Measurements from ENCODE around the gene PCDH11Y.
"Not testable (repeated sequence)": the region's sequence is repeated elsewhere in the genome, so short reads cannot be mapped to it uniquely, and the experiment has no call there.

The PCDH11Y gene

DNA sequence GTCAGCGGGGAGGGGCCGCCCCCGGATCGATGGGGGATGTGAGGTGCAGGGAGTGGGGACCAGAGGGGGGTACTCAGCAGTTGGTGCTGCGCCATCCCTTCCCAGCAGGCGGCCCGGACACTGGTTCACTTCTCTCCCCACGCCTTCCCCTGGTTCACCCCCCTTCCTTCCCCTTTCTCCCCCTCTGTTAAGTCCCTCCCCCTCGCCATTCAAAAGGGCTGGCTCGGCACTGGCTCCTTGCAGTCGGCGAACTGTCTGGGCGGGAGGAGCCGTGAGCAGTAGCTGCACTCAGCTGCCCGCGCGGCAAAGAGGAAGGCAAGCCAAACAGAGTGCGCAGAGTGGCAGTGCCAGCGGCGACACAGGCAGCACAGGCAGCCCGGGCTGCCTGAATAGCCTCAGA lies at the start of gene PCDH11Y:
Gene PCDH11Y, plus strand, starts transcription at position 240 of the 400 bp plus-strand sequence. CDS start 56,804 bp downstream, outside the sequence.
- DNase-seq (ENCODE audit: low read depth) = not testable (repeated sequence)

DNA sequence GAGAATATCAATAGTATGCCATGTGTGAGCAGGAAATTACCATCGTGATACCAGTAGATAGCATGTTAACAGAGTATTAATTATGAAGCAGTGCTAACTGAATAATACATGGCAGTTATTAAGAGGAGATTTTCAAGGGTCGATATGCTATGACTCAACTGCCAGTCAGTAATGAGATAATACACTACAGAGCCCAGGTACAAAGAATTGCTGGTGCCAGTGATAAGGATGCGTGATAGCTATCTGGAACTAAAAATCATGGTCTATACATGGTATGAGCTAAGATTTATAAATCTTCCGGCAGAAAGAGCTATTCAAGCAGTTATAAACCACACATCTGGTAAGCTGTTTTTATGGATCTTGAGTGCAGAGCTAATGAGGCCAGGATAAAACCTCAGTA lies 32.2 kb upstream of the PCDH11Y start:
- DNase-seq (ENCODE audit: low read depth) = not testable (repeated sequence)

- DNase-seq (ENCODE audit: low read depth) = not testable (repeated sequence)
These were observed 8.2 kb upstream of the PCDH11Y start for GRCh38 chrY:4991743-4992400.

DNA sequence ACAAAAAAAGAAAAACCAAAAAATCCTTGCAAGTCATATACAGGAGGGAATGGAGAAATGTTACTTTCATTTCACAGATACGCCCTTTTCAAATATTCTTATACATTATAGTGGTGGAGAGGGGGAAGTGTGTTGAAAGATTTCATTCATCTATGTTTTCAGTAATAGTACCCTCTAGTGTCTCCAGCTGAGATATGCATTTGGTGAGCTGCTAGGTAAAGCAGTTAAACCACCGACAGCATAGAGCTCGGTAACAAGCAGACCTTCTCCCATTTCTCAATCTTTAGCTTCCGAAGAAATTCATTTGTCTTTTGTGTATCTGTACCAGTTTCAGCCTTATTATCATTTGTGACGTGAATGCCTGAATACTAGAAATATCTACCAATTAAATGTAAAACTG lies 5.2 kb upstream of the PCDH11Y start:
- DNase-seq (ENCODE audit: low read depth) = not testable (repeated sequence)

GRCh38 chrY:5002476-5003184 lies 2.5 kb downstream of the PCDH11Y start:
- DNase-seq (ENCODE audit: low read depth) = not testable (repeated sequence)

DNA sequence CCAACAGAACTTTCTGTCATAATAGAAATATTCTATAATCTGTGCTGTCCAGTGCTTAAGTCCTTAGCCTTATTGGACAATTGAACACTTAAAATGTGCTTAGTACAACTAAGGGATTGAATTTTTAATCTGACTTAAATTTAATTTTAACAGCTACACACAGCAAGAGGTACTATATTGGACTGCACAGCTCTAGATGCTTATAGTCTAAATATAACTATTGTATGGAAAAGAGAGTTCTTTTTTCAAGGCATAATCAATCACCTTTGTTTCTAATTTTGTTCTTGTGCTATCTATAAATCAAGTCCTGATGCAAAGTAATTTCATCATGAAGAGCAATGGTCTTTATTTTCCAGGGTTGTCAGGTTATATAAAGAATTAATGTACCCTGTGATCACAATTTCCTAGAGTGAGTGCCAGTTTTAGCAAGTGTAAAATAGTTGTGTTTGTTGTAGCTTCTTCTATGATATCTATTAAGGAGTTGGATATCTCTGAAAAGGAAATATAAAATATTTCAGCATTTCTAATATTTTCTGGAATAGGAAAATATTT lies 39.0 kb downstream of the PCDH11Y start:
- DNase-seq (ENCODE audit: low read depth) = not testable (repeated sequence)

DNA sequence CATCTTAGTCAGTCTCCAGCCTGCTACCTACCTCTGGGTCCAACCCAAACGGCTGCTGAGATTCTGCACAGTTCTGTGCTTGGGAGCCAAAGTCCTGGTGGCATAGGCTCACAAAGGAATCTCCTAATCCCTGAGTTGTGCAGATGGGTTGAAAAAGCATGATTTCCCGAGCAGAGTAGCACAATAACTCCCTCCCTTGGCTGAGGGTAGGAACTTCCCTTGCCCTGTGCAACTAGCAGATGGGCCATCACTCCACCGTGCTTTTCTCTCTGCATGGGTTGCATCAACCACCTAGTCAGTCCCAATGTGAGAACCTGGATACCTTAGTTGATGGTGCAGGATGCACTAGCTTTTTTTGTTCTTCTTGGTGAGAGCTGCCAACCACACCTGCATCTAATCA lies 82.9 kb downstream of the PCDH11Y start:
- not testable (repeated sequence) for DNase-seq (ENCODE audit: low read depth)

- DNase-seq (ENCODE audit: low read depth) = not testable (repeated sequence)
These were observed 182.9 kb downstream of the PCDH11Y start for GRCh38 chrY:5182998-5183397.

DNA sequence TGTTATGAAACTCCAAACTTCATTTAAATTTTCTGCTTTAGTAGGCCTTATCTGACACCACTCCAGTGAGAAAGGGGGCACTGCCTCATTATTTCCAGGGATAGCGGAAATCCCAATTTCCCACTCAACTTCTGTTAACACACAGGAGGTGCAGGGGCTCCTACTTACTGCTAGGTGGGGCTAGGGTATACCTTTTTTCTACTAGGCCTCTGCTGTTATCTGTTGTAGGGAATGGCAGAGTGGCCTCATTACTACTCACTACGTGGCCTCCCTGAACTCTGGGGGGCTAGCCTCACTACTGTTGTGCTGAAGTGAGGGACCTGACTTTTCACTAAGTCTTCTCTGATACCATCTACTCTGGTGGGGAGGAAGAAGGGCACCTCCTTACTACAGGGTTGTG lies 215.0 kb downstream of the PCDH11Y start:
- DNase-seq (ENCODE audit: low read depth) = not testable (repeated sequence)

DNA sequence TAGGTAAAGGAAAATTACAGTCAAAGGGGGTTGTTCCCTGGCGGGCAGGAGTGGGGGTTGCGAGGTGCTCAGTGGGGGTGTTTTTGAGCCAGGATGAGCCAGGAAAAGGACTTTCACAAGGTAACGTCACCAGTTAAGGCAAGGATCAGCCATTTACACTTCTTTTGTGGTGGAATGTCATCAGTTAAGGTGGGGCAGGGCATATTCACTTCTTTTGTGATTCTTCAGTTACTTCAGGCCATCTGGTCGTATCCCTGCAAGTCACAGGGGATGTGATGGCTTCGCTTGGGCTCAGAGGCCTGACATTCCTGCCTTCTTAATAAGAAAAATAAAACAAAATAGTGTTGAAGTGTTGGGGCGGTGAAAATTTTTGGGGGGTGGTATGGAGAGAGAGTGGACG lies 324.8 kb downstream of the PCDH11Y start:
- not testable (repeated sequence) for DNase-seq (ENCODE audit: low read depth)

DNA sequence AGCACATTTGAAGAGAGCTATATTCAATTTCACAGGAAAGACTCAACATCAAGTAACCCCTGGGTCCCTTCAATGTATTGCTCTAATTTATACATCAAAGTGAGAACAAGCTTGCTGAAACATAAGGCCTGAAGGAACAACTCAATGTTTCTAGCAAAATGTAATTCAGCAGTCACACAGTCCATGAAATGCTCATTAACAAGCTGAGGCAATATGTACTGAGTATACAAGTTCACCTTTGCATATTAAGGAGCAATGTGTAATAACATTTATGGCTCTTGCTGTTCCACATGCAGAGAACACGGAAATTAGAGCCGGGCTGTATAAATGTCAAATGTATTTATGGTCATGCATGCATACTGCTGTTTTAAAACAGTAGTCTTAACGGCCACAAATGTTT lies 342.1 kb downstream of the PCDH11Y start:
- not testable (repeated sequence) for DNase-seq (ENCODE audit: low read depth)

DNA sequence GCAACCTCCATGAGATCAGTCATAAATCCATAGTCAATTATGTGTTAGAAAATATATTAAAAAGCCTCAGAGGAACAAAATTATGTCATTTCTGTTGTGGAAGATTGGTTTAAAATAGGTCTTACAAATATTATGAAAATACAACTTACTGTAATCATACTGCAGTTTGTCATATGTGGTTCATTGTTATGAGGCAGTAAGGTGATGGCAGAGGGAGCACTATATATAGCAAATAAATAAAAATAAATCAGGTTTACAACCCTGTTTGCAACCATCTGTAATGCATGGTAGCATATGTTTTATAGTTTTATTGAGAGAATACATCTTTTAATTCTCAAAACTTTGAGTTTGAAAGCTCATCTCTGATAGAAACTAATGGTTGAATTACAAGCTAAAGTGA lies 543.6 kb downstream of the PCDH11Y start:
- DNase-seq (ENCODE audit: low read depth) = not testable (repeated sequence)

- DNase-seq (ENCODE audit: low read depth) = not testable (repeated sequence)
These were observed 638.5 kb downstream of the PCDH11Y start for GRCh38 chrY:5638589-5638988.

DNA sequence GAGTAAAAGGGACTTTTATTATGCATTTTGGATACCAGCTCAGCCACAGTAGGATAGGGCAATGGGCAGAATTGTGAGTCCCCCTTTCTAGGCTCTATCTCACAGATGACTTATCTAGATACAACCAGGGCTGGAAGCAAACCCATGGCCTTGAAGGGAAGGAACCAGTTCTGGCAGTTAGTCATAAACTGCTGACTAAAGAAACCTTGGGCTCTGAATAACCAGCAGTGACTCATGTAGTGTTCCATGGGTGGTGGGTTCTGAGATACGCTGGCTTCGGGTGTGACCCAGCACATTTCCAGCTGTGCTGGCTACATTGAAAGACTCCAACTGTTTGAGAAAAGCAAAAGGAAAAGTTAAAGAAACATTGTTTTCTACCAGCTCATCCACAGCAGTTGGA lies 679.2 kb downstream of the PCDH11Y start:
- DNase-seq (ENCODE audit: low read depth) = not testable (repeated sequence)

DNA sequence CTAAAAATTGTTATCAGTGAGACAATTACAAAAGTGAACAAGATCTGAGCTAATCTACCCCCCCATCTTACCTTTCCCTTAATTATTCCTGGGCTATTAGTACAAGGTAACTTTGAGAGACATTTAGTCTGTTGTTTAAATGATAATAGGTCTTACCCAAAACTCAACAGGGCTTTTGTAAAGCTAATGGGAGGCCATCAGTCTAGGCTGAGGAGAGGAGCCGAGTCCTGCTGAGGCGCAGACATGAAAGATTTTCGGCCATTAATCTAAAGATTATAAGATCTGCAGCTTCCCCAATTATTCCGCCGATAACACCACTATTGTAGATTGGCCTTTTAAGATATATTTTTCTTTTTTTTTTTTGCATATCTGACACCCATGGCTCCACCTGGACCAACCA lies 708.6 kb downstream of the PCDH11Y start:
- DNase-seq (ENCODE audit: low read depth) = not testable (repeated sequence)

DNA sequence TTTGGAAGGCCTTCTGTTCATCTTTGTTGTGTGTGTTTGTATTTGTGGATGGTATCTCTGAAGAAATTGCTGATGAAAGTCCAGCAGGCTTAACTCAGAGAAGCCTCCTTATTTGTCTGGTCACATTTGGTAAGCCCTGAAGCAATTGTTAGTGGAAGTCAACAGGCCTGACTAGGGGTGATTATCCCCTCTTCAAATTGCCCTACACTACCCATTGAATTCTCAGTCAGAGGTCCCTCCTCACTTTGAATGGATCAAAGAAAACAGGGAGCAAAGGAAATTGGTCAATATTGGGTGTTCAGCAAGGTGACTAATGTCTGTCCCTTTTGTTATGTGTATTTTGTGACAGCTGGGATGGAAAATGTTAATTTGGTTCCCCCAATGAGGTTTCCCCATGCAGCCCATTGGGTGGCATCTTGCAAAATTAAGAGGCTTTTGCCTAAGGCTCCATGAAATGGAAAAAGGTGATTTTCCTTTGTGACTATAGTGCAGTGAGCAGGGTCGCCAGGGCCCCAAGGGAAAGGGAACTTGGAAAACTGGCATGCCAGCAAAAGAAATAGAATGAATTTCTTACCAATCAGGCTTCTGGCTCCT lies 709.8 kb downstream of the PCDH11Y start:
- DNase-seq (ENCODE audit: low read depth) = not testable (repeated sequence)

- not testable (repeated sequence) for DNase-seq (ENCODE audit: low read depth)
These were observed 761.3 kb downstream of the PCDH11Y start for GRCh38 chrY:5761403-5761802.

- not testable (repeated sequence) for DNase-seq (ENCODE audit: low read depth)
These were observed 776.4 kb downstream of the PCDH11Y start for GRCh38 chrY:5776485-5776884.

Data from iris pigment epithelial cell (primary cell).